Lower lobe of right lung (tissue), 2 donors: Measurements from ENCODE around the gene PPP6R1. TPM values are rescaled to one million over a fixed set of nuclear protein-coding genes. Genes with fewer than 3 reads are reported as not detected.
"Not testable (repeated sequence)": the region's sequence is repeated elsewhere in the genome, so short reads cannot be mapped to it uniquely, and the experiment has no call there.

ENCODE experiments used
- ATAC-seq, 2 donors: fragments of 200-7000 bp; cut with Tn5 transposase; one replicate each; pipeline ENCODE4 v1.9.1; 2020 to 2022; ENCODE audit warnings: mild to moderate bottlenecking in 2 of 2, moderate library complexity in 2 of 2
- DNase-seq: peaks from one replicate; pipeline ENCODE4 v3.0.0-alpha.2; 2020
- H3K27ac ChIP-seq: fragments of 200-600 bp; one replicate; pipeline ENCODE4 v1.8.0; 2022
- H3K27me3 ChIP-seq: fragments of 200-600 bp; one replicate; pipeline ENCODE4 v1.8.0; 2022; ENCODE audit warnings: low read depth
- H3K36me3 ChIP-seq: fragments of 200-600 bp; one replicate; pipeline ENCODE4 v1.8.0; 2022; ENCODE audit warnings: mild to moderate bottlenecking
- H3K4me1 ChIP-seq: fragments of 200-600 bp; one replicate; pipeline ENCODE4 v1.8.0; 2022
- H3K4me3 ChIP-seq: fragments of 200-600 bp; one replicate; pipeline ENCODE4 v1.8.0; 2022; ENCODE audit warnings: mild to moderate bottlenecking
- H3K9me3 ChIP-seq: fragments of 200-600 bp; one replicate; pipeline ENCODE4 v1.8.0; 2022
- intact Hi-C: fragments of 100-400 bp; cut with DNase I; formaldehyde crosslinking; loops from one replicate; pipeline ENCODE4 v1.11.0; 2022
- total RNA-seq: library from RNA; stranded (reverse); fragmentation: NEBNext Ultra II Directional; extraction: Animal tissue kit (Norgen Biotek cat#: 25700); gene quantifications from one replicate; pipeline ENCODE4 v1.2.1, GENCODE V29; 2021
- TF ChIP-seq, protein P1 (sequence below): fragments of 200-600 bp; IDR thresholded peaks from one replicate; pipeline ENCODE4 v1.8.0; 2022; ENCODE audit warnings: antibody characterized with exemption, mild to moderate bottlenecking
- donor health status: DM: no; HTN: yes; CAD: no; lungs with severe emphysema.

Gene PPP6R1
- total RNA-seq, 1 donor from 2014 or later = 69.1 TPM

DNA sequence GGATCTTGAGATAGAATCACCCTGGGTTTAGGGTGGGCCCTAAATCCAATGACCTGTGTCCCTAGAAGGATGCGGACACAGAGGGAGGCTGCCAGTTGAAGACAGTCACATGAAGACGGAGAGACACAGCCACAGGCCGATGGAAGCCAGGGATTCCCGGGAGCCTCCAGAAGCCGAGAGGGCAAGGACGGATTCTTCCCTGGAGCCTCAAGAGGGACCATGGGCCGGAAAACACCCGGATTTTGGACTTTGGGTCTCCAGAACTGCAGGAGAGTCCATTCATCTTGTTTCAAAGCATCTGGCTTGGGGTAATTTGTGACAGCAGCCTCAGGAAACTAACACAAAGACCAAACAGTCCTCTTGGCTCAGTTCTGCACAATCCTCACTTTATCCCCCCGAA, 32.5 kb downstream of the PPP6R1 start:
- intact Hi-C loops = no loop called here
- no peak for DNase-seq
- no peak overlapping the region for H3K4me3 ChIP-seq
- H3K4me1 ChIP-seq = no peaks in the 10 kb centered on the region
- no peaks in the 10 kb centered on the region for H3K9me3 ChIP-seq
- H3K36me3 ChIP-seq = peaks cover 47% of the 10 kb centered on the region
- TF ChIP-seq, protein P1, sequence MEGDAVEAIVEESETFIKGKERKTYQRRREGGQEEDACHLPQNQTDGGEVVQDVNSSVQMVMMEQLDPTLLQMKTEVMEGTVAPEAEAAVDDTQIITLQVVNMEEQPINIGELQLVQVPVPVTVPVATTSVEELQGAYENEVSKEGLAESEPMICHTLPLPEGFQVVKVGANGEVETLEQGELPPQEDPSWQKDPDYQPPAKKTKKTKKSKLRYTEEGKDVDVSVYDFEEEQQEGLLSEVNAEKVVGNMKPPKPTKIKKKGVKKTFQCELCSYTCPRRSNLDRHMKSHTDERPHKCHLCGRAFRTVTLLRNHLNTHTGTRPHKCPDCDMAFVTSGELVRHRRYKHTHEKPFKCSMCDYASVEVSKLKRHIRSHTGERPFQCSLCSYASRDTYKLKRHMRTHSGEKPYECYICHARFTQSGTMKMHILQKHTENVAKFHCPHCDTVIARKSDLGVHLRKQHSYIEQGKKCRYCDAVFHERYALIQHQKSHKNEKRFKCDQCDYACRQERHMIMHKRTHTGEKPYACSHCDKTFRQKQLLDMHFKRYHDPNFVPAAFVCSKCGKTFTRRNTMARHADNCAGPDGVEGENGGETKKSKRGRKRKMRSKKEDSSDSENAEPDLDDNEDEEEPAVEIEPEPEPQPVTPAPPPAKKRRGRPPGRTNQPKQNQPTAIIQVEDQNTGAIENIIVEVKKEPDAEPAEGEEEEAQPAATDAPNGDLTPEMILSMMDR = no peak
- no peaks in the 10 kb centered on the region for H3K27me3 ChIP-seq
- ATAC-seq = no peak
- no peak overlapping the region for H3K27ac ChIP-seq

DNA sequence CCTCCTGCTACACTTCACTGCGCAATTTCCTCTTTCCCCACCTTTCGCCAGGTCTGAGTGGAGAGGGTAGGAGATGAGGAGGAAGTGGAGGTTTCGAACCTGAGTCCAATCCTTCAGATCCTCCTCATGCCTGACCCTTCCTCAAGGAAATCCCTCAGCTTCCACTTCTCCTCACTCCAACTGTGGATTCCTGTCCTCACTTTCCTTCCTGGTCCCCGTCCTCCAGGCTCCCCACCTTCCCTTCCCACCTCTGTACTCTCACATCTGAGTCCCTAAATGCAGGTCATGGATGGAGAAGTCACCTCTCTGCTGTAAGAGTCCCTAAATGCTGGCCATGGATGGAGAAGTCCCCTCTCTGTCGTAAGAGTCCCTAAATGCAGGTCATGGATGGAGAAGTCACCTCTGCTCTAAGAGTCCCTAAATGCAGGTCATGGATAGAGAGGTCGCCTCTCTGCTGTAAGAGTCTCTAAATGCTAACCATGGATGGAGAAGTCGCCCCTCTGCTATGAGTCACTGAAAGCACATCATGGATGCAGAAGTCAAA, 33.3 kb downstream of the PPP6R1 start:
- Histone ChIP-seq H3K4me1 (no peaks in the 10 kb centered on the region), H3K4me3 (no peak overlapping the region), H3K9me3 (no peaks in the 10 kb centered on the region), H3K27me3 (no peaks in the 10 kb centered on the region), H3K36me3 (peaks cover 40% of the 10 kb centered on the region), H3K27ac (no peak overlapping the region)
- TF ChIP-seq, protein P1 = no peak
- DNase-seq = no peak
- intact Hi-C loops = no loop called here
- ATAC-seq = no peak

DNA sequence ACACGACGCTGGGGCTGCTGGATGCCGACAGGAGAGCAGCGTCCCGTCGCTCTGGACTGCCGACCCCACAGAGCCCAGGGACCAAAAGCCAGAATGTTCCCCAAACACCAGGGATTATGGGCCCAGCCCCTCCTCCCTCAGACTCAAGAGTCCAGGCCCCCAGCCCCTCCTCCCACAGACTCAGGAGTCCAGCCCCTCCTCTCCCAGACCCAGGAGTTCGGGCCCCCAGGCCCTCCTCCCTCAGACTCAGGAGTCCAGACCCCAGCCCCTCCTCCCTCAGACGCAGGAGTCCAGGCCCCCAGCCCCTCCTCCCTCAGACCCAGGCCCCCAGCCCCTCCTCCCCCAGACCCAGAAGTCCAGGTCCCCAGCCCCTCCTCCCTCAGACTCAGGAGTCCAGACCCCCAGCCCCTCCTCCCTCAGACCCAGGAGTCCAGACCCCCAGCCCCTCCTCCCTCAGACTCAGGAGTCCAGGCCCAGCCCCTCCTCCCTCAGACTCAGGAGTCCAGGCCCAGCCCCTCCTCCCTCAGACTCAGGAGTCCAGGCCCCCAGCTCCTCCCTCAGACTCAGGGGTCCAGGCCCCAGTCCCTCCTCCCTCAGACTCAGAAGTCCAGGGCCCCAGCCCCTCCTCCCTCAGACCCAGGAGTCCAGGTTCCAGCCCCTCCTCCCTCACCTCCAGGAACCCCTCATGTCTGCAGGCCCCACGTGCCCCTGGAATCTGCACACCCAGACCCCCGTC, 34.0 kb downstream of the PPP6R1 start:
- ATAC-seq, H3K27me3 ChIP-seq, H3K4me3 ChIP-seq, H3K4me1 ChIP-seq, H3K9me3 ChIP-seq, intact Hi-C loops, H3K27ac ChIP-seq: not testable (repeated sequence)
- peaks cover 33% of the 10 kb centered on the region for H3K36me3 ChIP-seq
- DNase-seq = peak; percentile 32

DNA sequence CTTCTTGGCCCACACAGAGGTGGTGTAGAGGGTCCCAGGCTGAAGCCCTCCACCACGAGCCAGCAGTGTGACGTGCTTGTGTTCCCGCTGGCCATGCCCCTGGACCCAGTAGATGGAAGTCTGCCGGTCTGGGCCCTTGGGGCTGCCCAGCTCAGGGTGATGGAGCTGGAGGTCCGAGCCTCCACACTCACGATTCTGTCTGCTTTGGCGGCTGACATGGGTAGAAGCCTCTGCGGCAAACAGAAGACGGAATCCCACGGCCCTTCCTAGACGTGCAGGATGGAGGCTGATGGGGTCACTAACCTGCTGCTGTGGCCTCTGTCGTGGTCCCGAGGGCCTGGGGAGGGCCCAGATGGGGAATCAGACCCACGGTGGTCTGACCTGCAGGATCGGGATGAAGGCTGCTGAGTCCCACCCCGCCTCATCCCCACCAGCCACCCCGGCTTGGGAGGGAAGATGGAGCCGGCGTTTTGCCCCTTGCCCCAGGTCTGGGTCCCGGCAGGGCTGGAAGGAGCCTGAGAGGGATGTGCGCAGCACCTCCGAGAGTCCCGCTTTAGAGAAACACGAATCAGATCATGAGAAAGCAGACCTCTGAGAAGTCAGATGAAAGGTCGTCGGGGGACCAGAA, 34.7 kb downstream of the PPP6R1 start:
- Histone ChIP-seq H3K27me3 (no peaks in the 10 kb centered on the region), H3K4me1 (no peaks in the 10 kb centered on the region), H3K4me3 (no peak overlapping the region), H3K9me3 (no peaks in the 10 kb centered on the region), H3K36me3 (peaks cover 26% of the 10 kb centered on the region), H3K27ac (no peak overlapping the region)
- no peak for ATAC-seq
- DNase-seq = peak; percentile 28
- TF ChIP-seq, protein P1 = no peak
- intact Hi-C loops = no loop called here

DNA sequence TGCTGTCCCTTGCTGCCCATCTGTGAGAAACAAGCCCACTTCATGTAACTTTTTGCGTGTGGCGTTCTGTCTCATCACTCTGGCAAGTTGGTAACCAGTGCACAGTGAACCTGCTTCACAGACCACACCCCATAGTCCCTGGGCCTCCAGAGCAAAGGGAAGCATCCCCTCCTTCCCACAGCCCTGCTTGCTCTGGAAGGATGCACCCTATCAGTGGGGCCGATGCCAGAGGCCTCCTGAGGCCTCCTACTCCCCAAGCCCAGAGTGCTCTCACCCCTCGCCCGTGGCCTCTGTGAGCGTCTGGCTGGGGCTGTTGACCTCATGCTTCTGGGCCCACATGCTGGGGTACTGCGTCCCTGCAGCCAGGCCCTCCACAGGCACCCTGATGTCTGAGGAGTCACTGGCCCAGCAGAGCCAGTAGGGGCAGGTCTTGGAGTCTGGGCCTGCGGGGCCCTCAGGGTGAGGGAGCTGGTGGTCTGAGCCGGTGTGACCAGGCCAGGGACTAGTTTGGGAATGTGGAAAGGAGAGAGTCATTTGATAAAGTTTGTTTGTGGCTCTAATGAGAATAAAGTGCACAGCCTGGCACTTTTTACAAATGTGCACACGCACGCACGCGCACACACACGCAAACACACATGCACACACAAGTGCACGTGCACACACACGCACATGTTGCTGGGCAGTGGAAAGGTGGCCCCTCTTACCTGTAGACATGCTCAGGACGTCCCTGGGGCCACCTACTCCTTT, 35.4 kb downstream of the PPP6R1 start:
- ATAC-seq (no peak), DNase-seq (no peak)
- intact Hi-C loops = no loop called here
- H3K36me3 ChIP-seq = peaks cover 21% of the 10 kb centered on the region
- H3K27me3 ChIP-seq = no peaks in the 10 kb centered on the region
- H3K4me3 ChIP-seq = no peak overlapping the region
- no peak overlapping the region for H3K27ac ChIP-seq
- H3K4me1 ChIP-seq = no peaks in the 10 kb centered on the region
- H3K9me3 ChIP-seq = no peaks in the 10 kb centered on the region
- TF ChIP-seq, protein P1 = no peak
